NOMO-1 treated with DMSO at 0.1 percent for 48 hours (cell line): ENCODE results near the gene MC1R.
A peak's percentile ranks its signal among the peaks of the same experiment; 100 is the strongest.
"Not testable (repeated sequence)": the region's sequence is repeated elsewhere in the genome, so short reads cannot be mapped to it uniquely, and the experiment has no call there.

Experiments
- DNase-seq: peaks from one replicate; lab custom pipeline; 2025; ENCODE audit not compliant: unreplicated experiment; lab: John Stamatoyannopoulos, UW

MC1R gene

GRCh38 chr16:89913408-89914387 is 5.0 kb upstream of the MC1R start:
- no peak for DNase-seq

- not testable (repeated sequence) for DNase-seq
Measured at GRCh38 chr16:89914642-89915285, 3.9 kb upstream of the MC1R start.

DNA sequence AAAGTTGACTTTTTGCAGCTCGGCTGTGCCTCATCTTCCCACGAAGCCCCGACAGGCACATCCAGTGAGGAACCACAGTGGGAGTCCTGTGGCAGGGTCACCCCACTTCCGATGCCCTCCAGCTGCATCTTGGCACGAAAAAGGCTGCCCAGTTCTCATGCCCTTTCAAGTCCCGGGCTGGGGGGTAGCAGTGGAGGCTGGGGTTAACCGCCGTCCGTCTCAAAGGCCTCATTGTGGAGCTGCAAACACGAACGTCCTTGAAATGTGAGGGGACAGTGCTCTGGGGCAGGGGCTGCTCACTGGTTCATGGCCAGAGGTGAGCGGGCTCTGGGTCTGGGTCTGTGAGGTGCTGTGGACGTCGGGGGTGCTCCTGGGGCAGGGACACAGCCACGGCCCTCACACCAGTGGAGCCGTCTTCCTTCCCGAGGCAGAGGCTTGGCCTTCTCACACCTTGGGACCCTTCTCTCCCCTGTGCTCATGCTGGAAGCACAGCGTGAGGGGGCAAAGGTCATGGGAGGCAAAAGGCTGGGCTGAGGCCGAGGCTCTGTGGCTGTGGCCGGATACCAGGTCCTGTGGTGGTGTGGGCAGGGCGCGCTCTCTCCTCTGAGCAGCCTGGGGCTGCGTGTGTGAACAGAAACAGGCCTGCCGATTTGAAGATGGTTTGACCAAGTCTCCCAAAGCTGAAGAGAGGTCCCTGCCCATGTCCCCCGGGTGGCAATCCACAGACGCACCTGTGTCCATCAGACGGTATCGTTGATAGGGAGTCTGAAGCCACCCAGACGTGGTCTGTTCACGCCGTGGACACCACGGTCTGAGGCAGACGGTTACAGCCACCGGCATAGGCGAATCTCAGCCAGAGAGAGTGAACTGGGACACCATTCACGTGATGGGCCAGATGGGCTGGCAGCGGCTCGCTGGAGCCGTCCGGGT is 3.1 kb upstream of the MC1R start:
- no peak for DNase-seq

DNA sequence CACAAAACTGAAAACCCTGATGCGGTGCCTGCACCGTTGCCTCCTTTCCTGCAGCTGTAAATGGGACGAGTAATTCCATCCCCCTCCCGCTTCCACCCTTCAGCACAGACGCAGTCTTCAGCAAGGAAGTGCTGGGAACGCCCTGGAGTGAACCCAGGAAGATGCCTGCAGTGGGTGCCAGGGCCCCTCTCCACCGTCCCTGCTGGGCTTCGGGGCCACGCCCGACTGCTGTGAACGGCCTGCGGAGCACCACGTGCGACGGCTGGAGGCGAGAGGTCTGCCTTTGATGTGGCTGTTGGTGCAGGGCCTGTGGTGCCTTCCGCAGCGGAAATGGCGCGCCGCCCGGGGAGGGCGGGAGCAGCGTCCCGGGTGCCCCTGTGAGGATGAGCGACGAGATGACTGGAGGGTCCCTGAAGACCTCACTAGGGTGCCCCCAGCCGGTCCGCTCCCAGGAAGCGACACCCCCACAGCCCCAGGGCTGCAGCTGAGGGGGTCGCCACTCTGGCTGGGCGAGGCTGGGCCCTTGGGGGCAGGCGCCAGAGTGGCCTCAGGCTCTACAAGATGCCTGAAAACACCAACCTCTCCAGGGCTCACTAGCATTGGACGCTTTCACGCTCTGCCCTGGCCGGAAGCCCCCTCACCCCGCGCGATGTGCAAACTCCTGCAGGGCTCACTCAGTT is 749 bp upstream of the MC1R start:
- peak; percentile 75 for DNase-seq

GRCh38 chr16:89919535-89920406 is 1.1 kb downstream of the MC1R start:
- DNase-seq: no peak

GRCh38 chr16:89920723-89921122 is 2.1 kb downstream of the MC1R start:
- no peak for DNase-seq

- DNase-seq: no peak
Measured at GRCh38 chr16:89921131-89921701, 2.6 kb downstream of the MC1R start.

DNA sequence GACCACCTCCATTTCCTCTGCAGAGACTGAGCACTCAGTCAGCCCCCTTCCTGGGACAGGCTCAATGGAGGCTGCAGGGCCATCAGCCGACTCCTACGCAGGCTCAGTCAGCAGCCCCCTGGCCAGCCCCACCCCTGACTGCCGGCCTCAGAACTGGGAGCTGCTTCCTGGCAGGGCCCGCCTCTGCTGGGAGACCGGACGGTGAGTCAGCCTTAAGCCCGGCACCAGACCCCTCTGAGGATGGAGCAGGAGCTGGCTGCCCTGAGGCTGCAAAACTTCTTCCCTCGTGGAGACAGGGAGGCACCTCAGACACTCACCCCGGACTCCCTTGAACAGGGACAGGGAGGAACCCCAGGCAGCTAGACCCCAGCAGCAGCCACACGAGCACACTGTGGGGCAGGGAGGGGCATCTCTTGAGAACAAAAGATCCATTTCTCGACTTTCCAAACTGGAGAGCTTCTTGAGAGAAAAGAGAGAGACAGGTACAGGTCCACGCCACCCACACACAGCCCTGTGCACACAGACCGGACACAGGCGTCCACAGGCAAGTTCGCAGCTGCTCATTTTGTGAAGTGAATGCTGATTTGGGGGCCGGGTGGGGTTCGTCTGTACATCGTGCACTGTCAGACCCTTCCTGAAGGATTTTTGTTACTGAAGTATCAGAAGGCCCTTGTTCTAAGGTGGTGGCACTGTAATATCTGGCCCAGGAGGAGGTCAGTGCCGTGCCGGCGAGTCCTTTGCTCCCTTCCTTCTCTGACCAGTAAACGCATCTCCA is 3.2 kb downstream of the MC1R start:
- no peak for DNase-seq

DNA sequence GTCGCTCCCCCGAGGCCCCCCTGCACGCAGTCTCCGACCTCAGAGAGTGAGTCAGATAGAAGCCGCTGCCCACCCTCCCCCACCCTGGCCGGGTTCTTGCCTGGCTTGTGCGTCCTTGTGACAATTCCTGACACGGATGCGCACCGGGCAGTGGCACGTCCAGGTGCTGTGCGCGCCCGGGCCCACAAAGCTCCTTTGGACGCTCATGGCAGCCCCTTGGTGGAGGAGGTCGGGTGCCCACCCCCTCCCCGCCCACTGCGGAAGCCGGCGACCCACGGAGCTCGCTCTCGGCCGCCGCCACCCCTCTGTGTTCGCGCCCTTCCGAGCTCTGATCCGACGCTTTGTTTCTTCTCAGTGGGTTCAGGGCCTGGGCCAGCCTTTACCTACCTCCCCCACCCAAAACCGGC is 3.8 kb downstream of the MC1R start:
- DNase-seq: peak; percentile 31

DNA sequence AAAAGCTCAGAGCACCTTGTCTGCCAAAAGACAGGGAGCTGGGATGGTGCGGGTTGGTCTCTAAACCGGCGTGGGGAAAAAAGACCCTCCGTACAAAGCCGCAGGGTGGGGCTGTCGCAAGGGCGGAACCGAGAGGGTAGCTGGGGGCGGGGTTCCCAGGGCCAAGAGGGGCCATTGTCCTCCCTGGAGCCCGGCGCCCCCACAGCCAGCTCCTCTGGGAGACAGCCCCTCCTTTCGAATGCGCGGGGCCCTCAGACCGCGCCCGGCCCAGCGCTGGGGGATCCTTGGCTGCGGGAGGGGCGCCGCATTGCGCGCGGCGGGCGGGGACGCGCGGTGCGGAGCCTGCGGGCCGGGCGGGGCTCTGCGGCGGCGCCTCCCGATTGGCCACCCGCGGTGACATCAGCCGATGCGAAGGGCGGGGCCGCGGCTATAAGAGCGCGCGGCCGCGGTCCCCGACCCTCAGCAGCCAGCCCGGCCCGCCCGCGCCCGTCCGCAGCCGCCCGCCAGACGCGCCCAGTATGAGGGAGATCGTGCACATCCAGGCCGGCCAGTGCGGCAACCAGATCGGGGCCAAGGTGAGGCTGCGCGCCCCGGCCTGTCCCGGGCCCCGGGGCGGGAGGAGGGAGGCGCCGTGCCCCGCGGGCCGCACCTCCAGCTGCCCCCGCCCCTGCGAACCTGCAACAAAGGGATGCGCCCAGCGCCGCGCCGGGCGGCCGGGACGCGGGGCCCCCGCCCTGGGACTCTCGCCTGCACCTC is 4.4 kb downstream of the MC1R start, which contains the start of gene TUBB3:
TUBB3 (plus strand) TSS at position 459 of the 756 bp plus-strand sequence; CDS start at position 519, 60 bp downstream.
- peak; percentile 61 for DNase-seq

GRCh38 chr16:89923640-89924296 is 5.1 kb downstream of the MC1R start:
- no peak for DNase-seq

DNA sequence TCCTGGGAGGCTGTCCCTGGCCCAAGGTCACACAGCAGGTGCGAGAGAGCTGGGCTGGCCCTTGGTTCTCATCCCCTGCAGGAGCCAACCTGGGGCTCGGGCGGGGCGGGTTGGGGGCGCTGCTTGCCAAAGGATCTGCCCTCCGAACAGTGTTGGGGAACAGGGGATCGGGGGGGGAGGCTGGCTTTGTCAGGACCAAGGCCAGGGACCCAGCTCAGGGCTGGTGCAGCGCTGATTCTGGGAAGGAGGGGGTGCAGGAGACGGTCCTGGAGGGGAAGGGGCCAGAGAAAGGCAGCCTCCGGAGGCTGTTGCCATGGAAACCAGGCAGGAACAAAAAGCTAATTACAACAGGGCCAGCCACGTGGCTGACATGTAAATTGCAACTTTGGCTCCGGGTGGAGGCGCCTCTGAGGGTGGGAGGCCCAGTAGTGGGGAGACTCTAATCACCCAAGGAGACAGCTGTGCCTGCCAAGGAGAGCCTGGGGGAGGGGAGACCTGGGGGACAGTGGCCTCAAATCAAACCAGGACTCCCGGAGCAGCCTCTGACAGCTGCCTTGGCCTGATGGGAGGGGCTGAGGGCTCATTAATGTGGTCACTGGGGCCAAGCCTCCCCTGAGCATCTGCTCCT is 5.7 kb downstream of the MC1R start:
- DNase-seq: peak; percentile 49

DNA sequence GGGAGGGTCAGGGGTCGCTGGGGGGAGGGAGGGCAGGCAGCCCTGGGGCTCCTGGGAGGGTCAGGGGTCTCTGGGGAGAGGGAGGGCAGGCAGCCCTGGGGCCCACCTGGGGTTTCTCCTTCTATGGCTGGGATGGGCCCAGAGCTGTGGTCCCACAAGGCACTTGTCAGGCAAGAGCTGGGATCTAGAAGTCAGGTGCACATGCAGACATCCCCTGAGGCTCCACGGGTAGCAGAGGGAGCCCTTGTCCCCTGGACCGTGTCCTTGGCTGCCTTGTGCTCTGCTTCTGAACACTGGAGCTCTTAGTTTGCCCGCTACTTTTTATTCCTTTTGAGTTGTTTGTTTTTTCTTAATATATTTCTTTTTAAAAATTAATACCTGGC is 6.3 kb downstream of the MC1R start:
- DNase-seq: no peak

- DNase-seq: no peak
Measured at GRCh38 chr16:89925596-89926079, 7.0 kb downstream of the MC1R start.

DNA sequence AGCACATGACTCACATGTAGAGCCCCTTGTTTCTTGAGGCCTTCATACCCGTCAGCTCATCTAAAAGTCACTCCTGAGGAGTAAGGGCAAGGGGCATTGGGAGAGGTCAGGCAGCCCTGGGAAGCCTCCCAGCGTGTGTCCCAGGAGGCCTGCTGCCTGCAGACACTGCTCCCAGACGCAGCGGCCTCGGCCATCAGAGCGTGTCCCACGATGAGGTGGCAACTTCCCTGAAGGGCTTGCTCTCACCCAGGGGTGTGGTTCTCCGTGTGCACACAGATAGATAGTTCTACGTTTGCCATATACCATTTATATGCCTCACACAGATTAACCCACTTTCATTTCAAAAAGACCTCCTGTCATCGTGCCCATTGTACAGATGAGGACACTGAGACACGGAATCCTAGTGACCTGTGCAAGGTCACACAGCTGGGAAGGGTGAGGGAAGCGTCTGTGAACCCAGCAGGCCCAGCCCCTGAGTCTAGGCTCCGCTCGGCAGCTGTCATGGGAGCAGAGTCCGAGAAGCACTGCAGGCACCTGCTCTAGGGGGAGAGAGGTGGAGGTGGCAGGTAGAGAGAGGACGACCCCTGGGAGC is 12.7 kb downstream of the MC1R start:
- no peak for DNase-seq

DNA sequence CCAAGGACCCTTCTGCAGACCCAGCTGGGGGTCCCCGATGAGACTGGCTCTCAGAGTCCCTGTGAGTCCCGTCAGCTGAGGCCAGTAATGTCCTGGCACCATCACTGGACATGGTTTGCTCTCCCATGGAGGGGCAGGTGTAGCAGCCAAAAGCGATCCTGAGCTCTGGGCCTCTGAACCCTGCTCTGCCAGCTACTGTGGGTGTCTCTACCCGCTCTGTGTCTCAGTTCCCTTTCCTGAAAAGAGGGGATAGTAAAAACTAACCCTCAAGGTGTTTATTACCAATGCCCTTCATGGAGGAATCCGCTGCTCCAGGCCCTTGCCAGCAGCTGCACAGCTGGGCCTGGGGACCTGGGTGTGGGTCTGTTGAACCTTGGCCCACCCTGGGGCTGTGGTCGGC is 13.3 kb downstream of the MC1R start:
- DNase-seq: no peak
